Right lobe of liver (tissue), 4 donors: ENCODE results near the gene POM121L2.

ENCODE experiments used
- POLR2A ChIP-seq: fragments of 450-650 bp; IDR thresholded peaks from one replicate; pipeline ENCODE4 v1.6.1; 2017; ENCODE audit warnings: antibody characterized with exemption, mild to moderate bottlenecking
- TF ChIP-seq, protein P1 (sequence below), 4 donors: fragments of 200-600 bp in 3 of 4; fragments of 450-650 bp in 1 of 4; IDR thresholded peaks; one replicate each; pipeline versions ENCODE4 v1.5.1 to v1.8.0; 2016 to 2022; ENCODE audit warnings: antibody characterized with exemption in 4 of 4, mild to moderate bottlenecking in 2 of 4
- donor health status: DM: no; HTN: no; CAD: no.
- donor health status: DM: no; HTN: no; CAD: no.
- donor health status: DM: no; HTN: yes; CAD: no.

DNA sequence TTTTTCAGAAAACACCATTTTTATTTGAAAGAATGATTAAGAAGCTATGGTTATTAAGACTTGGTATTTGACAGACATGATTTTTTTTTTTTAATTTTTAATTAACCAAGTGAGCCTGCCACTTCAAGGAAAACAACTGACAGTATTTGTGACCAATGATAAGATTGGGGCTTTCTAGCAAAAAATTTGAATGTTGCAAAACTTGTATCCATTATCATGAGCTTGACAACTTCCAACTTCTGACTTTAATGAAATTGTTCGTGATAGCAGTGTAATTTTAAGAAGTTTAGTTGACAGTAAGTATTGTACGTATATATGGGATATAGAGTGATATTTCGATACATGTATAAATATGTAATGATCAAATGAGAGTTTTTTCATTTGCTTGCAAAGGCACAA is 21.6 kb upstream of the POM121L2 start:
- TF ChIP-seq, protein P1, sequence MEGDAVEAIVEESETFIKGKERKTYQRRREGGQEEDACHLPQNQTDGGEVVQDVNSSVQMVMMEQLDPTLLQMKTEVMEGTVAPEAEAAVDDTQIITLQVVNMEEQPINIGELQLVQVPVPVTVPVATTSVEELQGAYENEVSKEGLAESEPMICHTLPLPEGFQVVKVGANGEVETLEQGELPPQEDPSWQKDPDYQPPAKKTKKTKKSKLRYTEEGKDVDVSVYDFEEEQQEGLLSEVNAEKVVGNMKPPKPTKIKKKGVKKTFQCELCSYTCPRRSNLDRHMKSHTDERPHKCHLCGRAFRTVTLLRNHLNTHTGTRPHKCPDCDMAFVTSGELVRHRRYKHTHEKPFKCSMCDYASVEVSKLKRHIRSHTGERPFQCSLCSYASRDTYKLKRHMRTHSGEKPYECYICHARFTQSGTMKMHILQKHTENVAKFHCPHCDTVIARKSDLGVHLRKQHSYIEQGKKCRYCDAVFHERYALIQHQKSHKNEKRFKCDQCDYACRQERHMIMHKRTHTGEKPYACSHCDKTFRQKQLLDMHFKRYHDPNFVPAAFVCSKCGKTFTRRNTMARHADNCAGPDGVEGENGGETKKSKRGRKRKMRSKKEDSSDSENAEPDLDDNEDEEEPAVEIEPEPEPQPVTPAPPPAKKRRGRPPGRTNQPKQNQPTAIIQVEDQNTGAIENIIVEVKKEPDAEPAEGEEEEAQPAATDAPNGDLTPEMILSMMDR (IDR thresholded peaks at IDR 0.05), result no peak
- TF ChIP-seq POLR2A, result no peak
